Anterior cingulate cortex (tissue), 58 donors: ENCODE measurements around the gene CUEDC2.

Experiments
- DNase-seq, 58 donors: peaks; one replicate each; lab custom pipeline; 2025; lab: John Stamatoyannopoulos, UW

CUEDC2 gene

DNA sequence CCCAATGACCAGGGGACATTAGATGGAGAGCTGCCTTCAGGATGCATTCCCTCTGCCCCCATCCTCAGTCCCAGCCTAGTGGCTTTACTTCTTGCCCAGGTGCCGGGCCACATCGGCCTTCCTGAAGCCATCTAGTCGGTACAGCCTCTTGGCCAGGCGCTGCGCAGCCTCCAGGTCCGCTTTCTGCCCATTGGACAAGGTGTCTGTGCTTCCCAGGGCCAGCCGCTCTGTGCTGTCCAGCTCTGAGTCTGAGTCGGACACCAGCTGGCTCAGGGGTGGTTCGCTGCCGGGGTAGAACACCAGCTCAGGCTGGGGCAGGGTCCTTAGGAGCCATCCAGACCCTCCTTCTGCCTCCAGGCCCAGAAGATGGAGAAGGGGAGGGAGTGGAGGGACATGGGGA, 20.1 kb downstream of the CUEDC2 start:
- DNase-seq, result no peak

DNA sequence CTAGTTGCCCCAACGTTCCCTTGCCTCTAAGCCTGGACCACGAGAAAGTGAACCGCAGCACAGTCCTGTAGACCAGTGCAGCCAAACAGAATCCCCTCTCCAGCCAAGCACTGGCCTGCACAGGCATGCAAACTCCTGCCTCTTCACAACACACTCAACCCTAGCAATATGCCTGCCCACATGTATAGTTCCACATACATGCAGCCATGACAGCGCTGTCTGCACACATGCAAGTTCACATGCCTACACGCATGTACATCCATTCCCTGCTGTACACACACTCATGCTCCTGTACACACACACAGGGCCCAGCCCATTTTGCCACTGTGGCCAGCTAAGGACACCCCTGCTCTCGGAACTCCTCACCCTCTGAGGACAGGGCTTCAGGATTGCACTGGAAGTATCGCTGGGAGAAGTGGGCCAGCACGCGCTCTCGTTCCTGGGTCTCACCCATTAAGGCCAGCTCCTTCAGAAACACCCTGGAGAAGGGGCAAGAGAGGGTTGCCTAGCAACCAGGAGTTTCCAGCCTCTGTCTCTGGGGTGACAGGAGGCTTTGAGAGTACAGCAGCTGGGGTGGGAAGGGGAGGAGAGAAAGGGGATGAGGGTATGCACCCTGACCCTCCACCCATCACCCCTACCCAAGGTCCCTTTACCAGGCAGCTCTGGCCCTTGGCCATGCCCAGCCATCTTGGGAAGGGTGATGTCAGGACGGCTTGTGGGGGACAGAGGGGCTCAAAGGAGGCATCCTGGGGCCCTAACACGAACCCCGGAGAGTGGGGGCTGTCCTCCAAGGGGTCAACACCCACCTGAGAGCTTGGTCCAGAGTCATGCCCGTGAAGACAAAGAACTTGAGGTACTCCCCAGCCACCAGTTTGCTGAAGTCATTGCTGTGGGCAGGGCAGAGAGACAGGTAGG, 20.8 kb downstream of the CUEDC2 start:
- DNase-seq, result no peak

DNA sequence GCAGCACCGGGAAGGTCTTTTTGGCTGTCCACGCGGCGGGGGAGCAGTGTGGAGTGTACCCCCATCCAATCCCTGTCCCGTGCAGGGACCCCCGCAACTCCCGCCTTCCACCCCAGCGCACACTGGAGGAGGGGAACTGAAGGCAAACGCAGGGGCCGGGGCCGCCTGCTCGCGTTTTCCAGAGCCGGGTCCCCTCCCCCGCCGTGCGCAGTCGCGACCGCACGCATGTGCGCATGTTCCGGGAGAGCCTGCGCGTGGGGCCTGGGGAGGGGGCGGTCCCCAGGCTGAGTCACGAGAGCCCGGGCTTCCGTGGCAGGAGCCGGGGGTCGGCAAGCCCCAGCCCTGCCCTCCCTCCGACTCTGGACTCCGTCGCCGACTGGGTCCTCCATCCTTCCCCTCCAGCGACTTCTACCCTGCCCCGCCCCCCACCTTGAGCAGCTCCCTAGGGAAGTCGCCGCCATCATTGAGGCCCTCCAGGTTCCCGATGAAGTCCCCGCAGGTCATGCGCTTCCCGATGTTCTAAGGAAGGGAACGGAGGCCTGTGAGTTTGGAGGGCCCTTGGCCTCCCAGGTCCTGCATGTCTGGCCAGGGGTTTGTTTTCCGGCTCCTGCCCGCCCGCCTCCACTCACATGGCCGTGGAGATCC, 21.8 kb downstream of the CUEDC2 start:
- peak in 45 of 58 donors; percentile 16 to 77 (median 44) for DNase-seq

DNA sequence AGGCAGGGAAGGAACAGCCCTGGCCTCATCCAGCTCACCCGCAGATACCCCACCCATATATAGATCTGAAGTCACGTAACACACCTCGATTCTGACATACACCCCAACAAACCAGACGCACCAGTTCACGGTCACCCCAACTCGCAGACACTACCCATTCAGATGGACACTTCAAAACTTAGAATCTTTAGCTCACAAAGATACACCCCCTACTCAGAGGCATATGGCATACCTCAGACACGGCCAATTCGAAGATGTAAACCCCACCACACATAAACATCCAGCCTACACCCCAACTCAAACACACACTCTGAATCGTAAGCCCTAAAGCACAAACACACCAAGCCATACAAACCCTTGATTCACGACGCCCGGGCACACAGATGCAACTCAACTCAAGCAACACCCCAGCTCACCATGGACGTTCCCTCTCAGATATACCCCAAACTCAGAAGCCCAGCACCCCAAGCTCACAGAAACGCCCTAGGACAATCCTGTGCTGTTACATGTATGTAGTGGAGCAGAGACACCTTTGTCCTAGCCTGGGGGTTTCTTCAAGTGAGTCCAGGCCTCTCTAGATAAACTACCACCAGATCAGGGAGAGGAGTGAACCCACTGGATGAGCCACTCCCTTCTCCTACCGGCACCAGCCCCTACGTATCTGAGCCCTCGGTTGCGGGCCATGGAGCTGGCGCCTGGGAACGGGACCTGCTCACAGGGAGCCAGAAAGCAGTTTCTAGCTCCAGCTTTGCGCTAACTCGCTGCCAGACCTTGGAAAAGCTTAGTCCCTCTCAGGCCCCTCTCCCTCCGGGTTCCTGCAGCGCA, 22.6 kb downstream of the CUEDC2 start:
- DNase-seq, result peak in 1 of 58 donors; percentile 51

DNA sequence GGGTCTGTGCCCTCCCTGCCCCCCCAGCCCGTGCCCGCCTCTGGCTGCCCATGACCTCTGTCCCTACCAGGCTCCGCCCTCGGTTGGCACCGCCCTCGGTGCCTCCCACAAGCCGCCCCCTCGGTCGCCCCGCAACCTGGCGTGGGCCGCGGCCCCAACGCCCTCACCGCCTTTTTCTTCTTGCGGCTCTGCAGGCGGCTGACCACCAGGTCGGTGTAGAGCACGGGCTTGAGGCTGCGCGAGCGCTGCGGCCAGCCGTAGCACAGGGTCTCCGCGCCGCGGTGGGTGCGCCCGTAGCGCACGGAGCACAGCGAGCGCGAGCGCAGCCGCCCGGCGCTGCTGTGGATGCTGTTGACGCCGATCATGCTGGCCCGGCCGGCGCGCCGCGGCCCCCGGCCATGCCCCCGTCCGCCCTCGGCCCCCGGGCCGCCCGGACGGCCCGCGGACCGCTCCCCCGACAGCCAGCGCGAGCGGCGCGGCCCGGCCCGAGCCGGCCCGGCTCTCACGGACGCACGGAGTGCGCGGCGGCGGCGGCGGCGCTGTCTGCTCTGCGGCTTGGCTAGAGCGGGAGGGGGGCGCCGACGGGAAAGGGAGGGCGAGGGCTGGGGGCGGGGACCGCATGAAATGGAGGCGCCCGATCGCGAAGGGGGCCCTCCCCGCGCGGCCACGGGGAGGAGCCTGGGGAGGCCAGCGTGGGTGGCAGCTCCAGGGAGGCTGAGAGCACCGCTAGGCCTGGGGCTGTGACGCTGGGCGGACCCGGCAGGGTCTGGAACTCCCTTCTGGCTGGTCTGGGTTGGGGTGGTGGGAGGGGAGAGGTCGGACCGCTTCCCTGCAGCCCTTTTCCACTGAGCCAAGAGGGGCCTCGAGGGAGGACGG, 23.4 kb downstream of the CUEDC2 start:
- DNase-seq, result peak in 50 of 58 donors; percentile 17 to 89 (median 58)

DNA sequence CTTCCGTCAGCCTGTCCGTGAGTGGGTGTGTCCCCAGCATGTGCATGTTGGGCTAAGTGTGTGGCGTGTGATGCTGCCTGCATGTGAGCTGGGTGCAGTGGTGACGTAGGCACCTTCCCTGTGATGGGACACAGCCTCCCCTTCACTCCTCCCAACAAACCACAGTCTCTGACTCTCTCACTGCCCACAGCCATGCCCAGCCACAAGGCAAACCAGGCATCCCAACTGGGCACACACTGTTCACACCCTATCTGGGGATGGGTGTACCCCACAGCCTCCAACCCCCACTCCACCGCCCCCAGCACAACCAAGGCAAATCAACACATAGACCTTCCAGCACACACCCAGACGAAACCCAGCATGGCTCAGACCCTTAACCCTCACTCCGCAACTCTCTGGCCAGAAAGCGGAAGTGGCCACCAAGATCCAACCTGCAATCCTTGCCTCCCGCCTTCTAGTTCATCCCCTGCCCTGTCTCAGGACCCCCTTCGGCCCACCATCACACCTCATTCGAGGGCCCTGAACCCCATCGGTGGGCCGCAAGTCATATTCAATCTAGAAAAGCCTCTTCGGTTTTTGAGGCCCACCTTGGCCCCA, 24.1 kb downstream of the CUEDC2 start:
- peak in 24 of 58 donors; percentile 11 to 68 (median 36) for DNase-seq

DNA sequence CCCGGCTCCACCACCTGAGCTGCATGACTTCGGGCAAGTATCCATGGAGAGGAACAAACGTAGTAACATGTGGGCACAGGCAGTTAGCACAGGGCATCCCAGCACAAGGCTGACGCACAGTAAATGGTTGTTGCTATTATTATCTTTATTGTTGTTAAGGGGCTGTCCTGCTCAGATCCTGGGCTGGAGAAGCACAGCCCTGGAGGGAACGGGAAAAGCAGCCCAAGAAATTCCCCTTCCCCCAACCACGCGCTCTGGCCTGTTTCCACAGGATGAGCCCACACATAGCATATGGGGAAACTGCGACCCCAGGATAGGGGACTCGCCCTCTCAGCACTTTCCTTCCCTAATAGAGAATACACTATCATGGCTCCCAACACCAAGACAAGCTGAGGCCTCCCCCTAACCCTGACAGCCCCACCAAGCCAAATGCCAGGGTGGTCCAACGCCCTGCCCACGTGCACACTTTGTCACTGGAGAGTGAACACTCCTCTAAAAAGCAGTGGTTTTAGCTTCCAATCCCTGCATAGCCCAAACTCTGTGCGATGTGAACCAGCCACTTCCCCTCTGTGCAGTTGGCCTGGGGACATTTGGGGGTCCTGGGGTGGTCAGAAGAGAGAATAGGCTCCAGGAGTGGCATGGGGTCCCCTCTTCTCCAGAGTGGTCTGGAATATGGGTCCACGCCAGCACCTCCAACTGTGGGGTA, 24.8 kb downstream of the CUEDC2 start:
- DNase-seq, result no peak

DNA sequence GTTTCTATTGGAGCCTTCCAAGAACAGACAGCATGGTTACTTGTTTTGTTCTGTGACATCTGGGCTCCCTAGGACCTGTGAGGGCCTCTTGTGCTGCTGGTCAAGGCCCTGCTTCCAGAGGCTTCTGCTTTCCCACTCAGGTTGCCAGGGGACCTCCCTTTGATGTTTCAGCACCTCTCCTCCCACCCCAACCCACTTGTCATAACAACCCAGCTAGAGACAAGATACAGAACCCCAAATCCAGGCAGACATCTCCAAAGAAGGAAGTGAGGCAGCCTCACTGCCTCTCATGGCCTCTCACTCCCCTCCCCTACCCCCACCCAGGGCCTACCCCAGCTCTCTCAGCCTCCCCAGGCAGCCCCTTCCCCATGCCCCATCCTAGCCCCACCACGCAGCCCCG, 25.6 kb downstream of the CUEDC2 start:
- no peak for DNase-seq

DNA sequence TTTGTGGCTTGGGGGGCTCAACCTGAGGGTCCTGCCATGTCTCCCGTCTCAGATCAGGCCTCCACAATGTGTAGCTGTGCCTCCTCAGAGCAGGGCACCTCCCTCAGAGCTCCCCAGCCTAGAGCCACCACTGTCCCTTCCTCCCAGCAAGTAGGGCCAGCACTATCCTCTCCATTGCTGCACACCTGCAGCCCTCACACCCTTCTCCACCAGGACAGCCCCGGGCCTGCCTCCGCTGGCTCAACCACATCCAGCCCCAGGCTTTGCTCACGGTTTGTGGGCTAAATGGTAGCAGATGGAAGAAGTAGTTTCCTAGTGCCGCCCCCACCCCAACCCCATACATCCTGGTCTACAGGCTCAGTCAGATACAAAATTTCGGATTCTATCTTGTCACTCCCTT, 26.7 kb downstream of the CUEDC2 start:
- DNase-seq, result no peak

DNA sequence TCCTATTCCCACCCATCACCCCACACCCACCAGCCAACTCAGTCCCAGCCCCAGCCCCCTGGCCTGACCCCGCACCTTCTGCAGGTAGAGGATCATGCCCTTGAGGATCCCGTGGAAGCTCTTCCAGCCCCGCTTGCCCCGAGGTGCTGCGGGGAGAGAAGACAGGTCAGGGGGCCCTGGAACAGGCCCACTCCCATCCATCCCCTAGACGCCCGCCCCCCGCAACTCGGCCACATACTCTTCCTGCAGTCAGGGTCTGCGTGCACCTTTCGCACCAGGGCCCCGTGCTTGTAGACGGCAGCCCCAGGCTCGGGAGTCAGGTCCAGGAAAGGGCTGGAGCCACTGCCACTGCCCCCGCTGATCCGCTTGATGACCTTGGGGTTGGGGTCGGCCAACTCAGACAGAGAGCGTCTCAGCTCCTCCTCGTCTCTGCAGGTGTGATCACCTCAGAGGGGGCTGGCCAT, 27.2 kb downstream of the CUEDC2 start:
- no peak for DNase-seq

DNA sequence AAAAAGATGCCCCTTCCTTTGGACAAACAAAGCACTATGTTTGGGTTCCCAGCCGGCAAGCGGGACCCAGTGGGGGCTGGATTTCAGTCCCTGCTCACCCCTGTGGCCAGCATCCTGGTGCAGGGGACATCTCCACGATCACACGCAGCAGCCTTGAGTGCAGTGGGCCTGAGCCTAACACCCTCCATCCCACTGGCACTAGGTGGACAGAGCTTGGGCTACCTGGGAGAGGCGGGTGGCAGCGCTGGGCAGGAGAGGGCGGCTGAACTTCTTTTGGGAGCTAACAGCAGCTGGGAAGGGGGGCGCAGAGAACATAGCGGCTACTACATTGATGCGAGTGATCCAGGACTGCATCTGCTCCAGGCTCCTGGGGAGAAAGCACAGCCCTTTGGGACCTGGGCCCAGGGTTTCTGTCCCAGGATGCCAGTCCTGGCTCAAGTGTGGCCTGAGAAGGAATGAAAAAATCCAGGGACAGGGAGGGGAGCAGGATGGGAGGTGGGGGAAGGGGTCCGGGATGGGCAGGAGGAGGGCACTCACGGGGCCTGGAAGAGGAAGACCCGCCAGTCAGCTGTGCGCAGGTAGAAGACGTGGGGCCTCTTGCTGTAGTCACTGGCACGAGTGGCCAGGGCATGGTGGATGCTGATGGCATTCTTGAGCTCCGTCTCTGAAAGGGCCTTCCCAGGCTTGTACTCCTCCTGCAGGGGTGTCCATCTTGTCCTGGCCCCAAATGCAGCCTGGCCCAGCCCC, 27.8 kb downstream of the CUEDC2 start:
- DNase-seq, result no peak

DNA sequence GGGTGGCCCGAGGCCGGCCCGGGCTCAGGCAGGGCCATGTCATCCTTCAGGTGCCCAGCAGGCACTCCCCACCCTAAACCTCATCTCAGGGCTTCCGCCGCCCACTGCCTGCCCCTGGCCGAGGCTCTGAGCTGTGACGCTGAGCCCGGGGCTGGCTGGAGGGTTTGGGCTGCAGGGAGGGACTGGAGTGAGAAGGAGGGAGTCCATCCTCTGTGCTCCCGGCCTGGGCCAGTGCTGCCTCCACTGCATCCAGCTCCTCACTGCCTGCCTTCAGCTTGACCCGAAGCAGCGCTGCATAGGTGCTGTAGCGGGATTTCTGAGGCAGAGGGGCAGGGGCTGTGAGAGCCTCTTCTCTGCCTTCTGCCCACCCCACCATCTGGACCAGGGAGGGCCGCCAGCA, 29.3 kb downstream of the CUEDC2 start:
- DNase-seq, result no peak

DNA sequence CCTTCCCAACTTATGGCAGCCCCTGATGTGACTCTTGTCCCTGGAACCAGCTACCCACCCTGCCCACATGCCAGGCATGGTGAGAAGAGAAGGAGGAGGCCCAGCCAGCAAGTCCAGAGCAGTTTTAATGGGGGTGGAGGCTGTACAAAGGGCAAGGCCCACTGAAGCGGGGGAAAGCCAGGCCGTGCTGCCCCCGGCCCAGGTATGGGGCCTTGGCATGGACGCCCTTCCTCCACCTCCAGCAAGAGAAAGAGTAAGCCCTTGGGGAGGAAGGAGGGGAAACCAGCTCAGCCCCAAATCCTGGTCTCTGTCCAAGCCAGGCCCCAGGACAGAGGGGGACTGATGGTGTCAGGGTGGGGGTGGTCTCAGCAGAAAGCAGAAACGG, 29.9 kb downstream of the CUEDC2 start:
- DNase-seq, result no peak

DNA sequence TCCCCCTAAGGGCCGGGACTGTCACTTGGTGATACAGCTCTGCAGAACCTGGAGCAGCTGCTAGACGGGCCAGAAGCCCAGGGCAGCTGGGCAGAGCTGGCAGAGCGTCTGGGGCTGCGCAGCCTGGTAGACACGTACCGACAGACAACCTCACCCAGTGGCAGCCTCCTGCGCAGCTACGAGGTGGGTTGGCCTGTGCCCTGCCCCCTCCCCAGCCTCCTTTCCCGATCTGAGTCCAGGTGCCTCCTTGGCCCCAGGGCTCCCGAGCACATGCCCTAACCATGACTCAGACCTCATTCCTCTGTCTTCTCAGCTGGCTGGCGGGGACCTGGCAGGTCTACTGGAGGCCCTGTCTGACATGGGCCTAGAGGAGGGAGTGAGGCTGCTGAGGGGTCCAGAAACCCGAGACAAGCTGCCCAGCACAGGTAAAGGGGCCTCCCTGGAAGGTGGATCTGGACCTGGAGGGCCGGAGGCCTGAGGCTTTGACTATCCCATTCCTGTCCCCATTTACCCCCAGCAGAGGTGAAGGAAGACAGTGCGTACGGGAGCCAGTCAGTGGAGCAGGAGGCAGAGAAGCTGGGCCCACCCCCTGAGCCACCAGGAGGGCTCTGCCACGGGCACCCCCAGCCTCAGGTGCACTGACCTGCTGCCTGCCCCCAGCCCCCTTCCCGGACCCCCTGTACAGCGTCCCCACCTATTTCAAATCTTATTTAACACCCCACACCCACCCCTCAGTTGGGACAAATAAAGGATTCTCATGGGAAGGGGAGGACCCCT, 30.5 kb downstream of the CUEDC2 start:
- no peak for DNase-seq

DNA sequence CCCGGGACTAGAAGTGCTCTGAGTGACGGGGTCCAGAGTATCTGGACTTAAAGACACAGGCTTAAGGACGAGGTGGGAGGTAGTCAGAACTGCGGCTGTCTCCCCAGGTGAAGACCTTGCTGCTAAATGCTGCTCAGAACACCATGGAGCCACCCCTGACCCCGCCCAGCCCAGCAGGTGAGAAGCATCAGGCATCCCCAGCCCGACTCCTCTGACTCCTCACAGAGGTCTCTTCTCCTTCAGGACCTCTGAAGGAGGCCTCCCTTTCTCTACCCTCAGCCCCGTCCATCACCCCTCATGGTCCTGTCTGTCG, 31.1 kb downstream of the CUEDC2 start:
- no peak for DNase-seq

DNA sequence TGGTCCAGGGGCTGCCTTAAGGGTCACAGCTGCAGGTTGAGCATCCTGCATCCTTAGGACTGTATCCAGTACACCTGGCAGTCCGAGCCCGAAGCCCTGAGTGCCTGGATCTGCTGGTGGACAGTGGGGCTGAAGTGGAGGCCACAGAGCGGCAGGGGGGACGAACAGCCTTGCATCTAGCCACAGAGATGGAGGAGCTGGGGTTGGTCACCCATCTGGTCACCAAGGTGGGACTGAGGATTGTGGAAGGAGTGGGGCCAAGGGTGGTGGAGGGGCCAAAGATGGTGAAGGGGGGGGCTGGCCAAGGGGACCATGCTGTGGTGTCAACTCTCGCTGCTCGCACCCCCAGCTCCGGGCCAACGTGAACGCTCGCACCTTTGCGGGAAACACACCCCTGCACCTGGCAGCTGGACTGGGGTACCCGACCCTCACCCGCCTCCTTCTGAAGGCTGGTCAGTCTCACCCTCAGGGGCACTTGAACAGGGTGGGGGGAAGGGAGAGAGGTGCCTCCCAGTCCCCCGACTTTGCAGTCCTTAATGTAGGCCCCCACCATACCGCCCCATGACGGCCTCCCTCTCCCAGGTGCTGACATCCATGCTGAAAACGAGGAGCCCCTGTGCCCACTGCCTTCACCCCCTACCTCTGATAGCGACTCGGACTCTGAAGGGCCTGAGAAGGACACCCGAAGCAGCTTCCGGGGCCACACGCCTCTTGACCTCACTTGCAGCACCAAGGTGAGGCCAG, 31.6 kb downstream of the CUEDC2 start:
- no peak for DNase-seq

DNA sequence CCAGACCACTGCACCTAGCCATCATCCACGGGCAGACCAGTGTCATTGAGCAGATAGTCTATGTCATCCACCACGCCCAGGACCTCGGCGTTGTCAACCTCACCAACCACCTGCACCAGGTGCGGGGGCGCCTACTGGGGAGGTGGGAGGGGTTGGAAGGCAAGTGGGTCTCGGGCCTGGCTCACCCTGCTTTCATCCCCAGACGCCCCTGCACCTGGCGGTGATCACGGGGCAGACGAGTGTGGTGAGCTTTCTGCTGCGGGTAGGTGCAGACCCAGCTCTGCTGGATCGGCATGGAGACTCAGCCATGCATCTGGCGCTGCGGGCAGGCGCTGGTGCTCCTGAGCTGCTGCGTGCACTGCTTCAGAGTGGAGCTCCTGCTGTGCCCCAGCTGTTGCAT, 32.3 kb downstream of the CUEDC2 start:
- DNase-seq, result peak in 1 of 58 donors; percentile 43
